Fibroblast of lung (primary cell): Measurements from ENCODE around the gene ZNF414.

Source experiments
- CTCF ChIP-seq, 2 donors: IDR thresholded peaks in 1 of 2; conservative IDR thresholded peaks in 1 of 2; 1 replicate in 1 of 2; 2 replicates in 1 of 2; pipeline ENCODE4 v1.5.1; 2011 to 2012; ENCODE audit warnings: low read length in 2 of 2, control low read depth in 1 of 2, inconsistent platforms in 1 of 2, low read depth in 1 of 2, mild to moderate bottlenecking in 1 of 2
- EZH2 ChIP-seq: IDR thresholded peaks from 2 replicates; pipeline ENCODE4 v1.5.1; 2012; ENCODE audit warnings: low read length, control low read depth, mild to moderate bottlenecking; ENCODE audit errors: missing control alignments

DNA sequence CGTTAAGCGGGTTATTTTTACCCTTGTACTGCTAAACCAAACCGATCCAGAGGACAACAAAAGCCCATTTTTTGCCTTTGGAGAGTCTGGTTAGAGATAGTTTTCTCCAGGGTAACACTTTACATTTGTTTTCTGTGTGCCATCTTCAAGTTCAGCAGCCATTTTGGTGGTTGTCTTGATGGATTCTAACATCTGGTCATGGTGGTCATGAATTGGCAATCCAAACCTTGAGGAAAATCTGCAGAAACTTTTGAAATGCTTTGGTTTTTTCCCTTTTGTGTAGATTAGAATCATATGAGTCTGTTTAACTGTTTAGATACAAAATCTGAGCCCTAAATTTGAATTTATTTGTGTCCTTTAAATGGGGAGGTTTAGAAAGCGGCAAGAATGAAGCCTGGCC lies 52.6 kb downstream of the ZNF414 start:
- TF ChIP-seq CTCF (conservative IDR thresholded peaks at IDR 0.05 in 1 of 2, IDR thresholded peaks at IDR 0.05 in 1 of 2; ENCODE audit: low read depth in 1 of 2, low read length in 2 of 2) (no peak), EZH2 (no peak)
